Stimulated activated CD8-positive, alpha-beta memory T cell treated with anti-CD3 and anti-CD28 coated beads, Interleukin-12 subunit alpha, Interleukin-12 subunit beta, amount 100 ng/mL, for 24 hours (primary cell): ENCODE results near the gene SH3TC1.

Experiments used
- DNase-seq: peaks from one replicate; pipeline ENCODE4 v3.0.0-alpha.2; 2020; ENCODE audit errors: extremely low read depth

The SH3TC1 gene

DNA sequence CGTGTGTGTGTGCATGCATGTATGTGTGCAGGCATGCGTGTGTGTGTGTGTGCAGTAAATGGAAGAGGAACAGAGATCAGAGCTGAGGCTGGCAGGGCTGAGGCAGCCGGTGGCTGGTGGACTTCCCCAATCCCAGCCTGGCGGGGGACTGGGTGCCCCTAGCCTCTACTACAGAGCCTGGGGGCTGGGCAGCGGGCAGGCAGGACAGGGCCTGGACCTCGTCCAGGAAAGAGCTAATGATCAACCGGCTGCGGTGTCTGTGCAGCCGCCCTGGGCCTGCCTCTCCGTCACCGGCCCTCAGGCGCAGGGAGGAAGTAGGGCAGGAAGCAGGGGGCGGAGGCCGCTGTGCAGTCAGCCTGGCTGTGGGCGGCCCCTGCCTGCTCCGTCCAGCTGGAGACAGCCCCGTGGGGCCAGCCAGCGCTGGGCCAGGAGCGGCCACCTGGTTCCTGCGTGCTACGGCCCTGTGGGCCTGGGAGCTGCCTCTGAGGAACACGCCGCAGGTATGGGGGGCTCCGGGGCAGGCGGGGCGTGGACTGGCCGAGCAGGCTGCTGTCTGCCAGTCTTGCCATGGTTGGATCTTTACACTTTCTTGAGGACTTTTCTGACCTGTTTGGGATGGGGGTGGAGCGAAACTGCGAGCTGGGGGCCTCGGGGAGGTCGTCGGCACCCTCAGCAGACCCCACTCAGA lies at the start of gene SH3TC1:
Gene SH3TC1 (plus strand): TSS at position 385 of the 688 bp plus-strand sequence. CDS start 5,905 bp downstream, outside the sequence.
- no peak for DNase-seq

DNA sequence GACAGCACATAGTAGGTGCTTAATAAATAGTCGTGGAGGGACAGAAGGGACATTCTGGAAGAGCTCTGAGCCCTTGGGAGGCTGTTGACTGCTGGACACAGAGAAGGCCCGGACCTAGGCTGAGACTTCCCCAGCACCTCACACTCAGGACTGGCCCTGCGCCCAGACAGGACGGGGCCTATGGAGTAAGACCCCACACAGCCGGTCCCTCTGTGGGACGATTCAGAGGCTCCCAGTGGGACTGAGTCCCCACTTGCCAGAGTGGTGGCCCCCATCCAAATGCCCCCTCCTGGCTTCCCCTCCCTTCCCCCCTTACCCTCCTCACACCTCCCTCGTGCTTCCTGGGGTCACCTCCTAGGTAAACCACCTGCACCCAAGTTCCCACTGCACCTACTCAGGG lies 49.4 kb upstream of the SH3TC1 start:
- DNase-seq, result no peak

- DNase-seq, result no peak
These were observed 48.7 kb upstream of the SH3TC1 start for GRCh38 chr4:8150152-8151090.

- DNase-seq, result no peak
These were observed 47.9 kb upstream of the SH3TC1 start for GRCh38 chr4:8151165-8151650.

GRCh38 chr4:8152090-8152864 lies 46.8 kb upstream of the SH3TC1 start:
- no peak for DNase-seq

DNA sequence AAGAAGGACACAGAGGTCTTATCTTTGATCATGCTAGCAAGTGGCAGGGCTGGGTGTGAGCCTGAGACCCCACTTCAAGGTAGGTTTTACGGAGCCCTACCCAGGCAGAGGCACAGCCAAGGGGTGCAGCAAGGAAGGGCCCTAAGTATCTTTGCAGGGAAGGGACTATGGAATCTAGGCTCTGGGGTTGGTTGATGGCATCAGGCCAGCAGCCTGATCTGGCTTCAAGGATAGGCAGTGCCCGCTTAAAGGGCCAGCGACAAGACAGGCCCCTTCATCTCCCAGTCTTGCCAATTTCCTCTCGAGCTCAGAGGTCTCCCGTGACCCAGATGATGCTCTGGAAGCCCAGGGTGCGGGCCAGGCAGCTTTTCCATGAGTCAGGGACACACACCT lies 46.2 kb upstream of the SH3TC1 start:
- no peak for DNase-seq

- DNase-seq, result no peak
These were observed 45.6 kb upstream of the SH3TC1 start for GRCh38 chr4:8153441-8153840.

GRCh38 chr4:8155048-8155447 lies 44.0 kb upstream of the SH3TC1 start:
- no peak for DNase-seq

- DNase-seq, result no peak
These were observed 43.2 kb upstream of the SH3TC1 start for GRCh38 chr4:8155660-8156421.

- no peak for DNase-seq
These were observed 42.5 kb upstream of the SH3TC1 start for GRCh38 chr4:8156617-8157016.

DNA sequence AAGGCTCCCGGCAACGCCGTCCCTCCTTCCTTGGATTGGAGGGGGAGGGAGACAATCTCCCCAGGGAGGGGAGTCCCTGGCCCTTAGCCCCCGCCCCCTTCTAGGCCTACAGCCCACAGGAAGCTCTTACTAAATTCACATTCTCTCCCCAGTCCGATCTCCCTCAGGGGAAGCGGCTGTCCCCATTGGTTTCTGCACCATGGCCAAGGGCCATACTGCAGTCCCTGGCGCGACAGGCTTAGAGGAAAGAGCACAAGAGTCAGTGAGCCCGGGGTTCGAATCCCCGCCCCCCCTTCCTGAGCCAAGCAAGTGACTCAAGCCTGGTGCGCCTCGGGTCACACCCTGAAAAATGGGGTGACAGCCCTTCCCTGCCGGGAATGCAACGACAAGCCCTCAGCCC lies 41.6 kb upstream of the SH3TC1 start:
- no peak for DNase-seq

GRCh38 chr4:8157944-8158709 lies 41.0 kb upstream of the SH3TC1 start:
- no peak for DNase-seq

GRCh38 chr4:8158710-8159536 lies 40.2 kb upstream of the SH3TC1 start, which contains the start of gene ABLIM2:
TSS of gene ABLIM2 (minus strand) at chr4:8158813. CDS start at chr4:8158689, 124 bp downstream.
- DNase-seq, result peak; percentile 93

GRCh38 chr4:8159537-8160232 lies 39.4 kb upstream of the SH3TC1 start:
- no peak for DNase-seq

DNA sequence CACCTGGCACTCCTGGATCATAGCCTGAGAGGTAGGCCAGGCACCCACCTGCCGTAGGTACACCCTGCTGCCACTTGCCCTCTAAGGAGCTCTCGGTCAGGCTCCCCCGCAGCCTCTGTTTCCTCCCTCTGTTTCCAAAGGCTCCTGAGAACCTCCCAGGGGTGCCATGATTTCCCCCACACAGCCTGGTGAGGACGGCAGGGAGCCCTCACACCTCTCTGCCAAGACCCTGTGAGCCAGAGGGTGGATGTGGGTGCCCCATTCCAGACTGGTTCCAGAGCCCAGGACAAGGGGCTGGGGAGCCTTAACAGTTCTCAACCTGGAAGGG lies 38.9 kb upstream of the SH3TC1 start:
- no peak for DNase-seq

DNA sequence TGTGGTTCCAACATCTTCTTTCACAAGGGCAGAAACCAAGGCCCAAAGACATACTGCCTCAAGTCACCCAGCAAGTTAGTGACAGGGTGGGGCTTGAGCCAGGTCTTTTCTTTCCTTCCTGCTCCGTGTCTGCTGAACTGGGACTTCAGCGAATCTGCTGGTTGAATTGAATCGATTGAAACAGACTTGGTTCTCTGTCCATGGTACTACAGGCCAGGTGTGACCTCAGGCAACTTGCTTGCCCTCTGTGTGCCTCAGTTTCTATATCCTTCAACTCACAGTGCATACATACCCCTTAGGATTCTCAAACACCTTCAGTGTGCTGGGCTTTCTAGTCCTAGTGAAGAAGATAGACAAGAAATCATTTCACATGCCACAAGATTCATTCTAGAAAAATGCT lies 38.5 kb upstream of the SH3TC1 start:
- DNase-seq, result no peak

- DNase-seq, result no peak
These were observed 36.5 kb upstream of the SH3TC1 start for GRCh38 chr4:8162625-8163024.

DNA sequence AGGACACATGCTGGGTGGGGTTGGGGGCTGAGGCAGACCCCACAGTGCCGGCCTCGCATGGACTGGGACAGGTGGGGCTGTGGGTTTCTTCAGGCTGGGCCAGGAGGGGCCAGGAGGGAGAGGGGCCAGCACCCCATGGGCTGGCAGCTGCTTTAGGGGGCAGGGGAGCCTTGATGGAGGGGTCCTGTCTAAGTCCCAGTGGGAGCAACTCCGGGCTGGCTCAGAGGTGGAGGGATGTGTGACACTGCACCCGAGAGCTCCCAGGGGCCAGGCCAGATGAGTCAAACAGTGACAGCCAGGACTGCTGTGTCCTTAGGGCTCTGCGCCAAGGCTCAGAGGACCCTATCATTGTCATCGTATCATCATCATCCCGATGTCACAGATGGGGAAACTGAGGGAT lies 36.1 kb upstream of the SH3TC1 start:
- DNase-seq, result no peak
